Measurements from ENCODE around the gene STX2.

STX2 gene

DNA sequence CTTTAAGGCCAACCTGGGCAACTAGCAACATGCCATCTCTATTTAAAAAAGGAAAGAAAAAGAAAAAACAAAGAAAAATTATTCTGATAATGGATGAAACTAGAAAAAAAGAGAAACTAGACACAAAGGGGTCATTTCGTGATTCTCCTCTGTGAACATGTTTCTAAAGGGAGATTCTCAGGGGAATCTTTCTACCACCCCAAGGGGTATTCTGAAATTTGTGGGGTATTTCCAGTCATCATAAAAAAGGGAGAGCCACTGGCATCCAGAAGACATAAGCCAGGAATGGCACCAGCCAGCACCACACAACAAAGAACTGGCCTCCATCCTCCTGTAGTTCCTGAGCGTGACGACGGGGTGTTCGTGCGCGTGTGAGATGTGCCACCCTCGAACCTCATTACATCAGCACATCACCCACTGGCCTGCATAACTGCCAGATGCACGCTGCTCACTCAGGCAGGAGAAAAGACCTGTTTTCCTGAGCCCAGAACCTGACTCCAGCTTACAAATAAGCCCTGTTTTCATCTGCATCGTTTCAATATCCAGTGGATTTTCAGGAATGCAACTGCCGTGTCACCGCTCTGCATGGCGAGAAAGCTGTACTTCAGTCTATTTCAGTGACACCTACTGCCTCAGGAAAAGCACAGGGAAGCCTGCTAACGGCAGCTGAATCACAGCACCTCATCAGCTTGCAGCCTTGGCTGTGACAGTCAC lies 23.9 kb downstream of the STX2 start:
- H3K4me1 ChIP-seq (ENCODE audit: insufficient read depth, low read length), result peaks cover 34% of the 10 kb centered on the region
- H3K4me3 ChIP-seq (ENCODE audit: low read length), result no peak overlapping the region
- H3K9ac ChIP-seq (ENCODE audit: low read depth, low read length), result no peak overlapping the region
- peaks cover 11% of the 10 kb centered on the region for H3K36me3 ChIP-seq (ENCODE audit: insufficient read depth, low read length)
- H3K9me3 ChIP-seq (ENCODE audit: insufficient read depth, low read depth, low read length), result no peaks in the 10 kb centered on the region
- 95% methylated on average over 14 of the region's 14 CpGs for WGBS
- no peaks in the 10 kb centered on the region for H3K27me3 ChIP-seq (ENCODE audit: insufficient read depth, low read length)
- no peak overlapping the region for H3K27ac ChIP-seq (ENCODE audit: low read depth, low read length)

DNA sequence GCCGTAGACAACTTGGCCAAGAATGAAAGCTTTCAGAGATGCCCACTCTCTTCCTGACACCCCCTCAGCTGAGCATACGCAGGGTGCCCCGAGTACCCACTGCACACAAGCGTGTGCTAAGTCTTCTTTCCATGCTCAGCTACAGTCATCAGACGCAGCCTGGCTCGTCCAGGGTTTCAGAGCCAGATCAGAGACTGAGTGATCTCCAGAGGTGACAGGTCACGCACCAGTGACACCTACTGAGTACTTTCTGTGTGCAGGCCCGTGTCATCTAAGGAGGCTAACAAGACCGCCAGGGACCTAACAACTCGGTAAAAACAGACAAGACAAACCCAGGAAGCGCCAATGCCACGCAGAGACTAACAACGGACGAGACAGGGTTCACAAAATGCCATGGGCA lies 25.1 kb downstream of the STX2 start:
- no peaks in the 10 kb centered on the region for H3K9me3 ChIP-seq (ENCODE audit: insufficient read depth, low read depth, low read length)
- no peak overlapping the region for H3K9ac ChIP-seq (ENCODE audit: low read depth, low read length)
- WGBS, result 93% methylated on average over 14 of the region's 14 CpGs
- H3K4me3 ChIP-seq (ENCODE audit: low read length), result no peak overlapping the region
- no peaks in the 10 kb centered on the region for H3K27me3 ChIP-seq (ENCODE audit: insufficient read depth, low read length)
- peaks cover 29% of the 10 kb centered on the region for H3K4me1 ChIP-seq (ENCODE audit: insufficient read depth, low read length)
- peaks cover 17% of the 10 kb centered on the region for H3K36me3 ChIP-seq (ENCODE audit: insufficient read depth, low read length)
- no peak overlapping the region for H3K27ac ChIP-seq (ENCODE audit: low read depth, low read length)

DNA sequence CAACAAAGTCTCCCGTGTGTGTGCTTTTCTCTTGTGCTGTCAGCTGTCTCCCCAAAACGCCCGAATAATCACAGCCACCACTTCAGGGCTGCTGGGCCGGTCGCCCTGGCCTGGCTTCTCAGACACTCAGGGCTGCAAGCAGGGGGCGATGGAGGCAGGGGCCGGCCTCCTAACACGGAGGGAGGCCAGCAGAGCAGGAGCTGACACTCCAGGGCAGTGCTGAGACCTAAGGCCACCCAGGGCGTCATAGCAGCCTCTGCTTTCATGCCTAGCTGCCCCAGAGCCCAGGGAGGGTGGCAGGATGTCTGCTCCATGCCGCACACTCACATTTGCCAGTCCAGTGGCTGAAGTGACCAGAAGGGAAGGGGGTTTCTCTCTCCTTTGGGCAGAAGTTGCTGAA lies 25.6 kb downstream of the STX2 start:
- H3K4me3 ChIP-seq (ENCODE audit: low read length), result no peak overlapping the region

DNA sequence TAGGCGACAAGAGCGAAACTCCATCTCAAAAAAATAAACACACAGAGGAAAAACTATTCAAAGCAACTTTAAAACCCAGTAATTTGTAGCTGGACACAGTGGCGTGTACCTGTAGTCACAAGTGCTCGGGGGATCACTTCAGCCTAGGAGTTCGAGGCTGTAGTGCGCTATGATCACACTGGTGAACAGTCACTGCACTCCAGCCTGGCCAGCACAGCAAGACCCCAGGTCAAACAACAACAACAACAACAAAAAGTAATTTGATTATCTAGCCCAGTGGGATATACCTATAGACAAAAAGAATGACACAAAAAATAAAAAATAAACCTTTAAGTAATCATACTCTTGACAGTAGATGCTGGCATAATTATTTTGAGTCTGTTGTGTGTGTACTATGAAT lies 29.3 kb downstream of the STX2 start:
- Histone ChIP-seq H3K27ac (ENCODE audit: low read depth, low read length) (no peak overlapping the region), H3K4me1 (ENCODE audit: insufficient read depth, low read length) (peaks cover 11% of the 10 kb centered on the region), H3K27me3 (ENCODE audit: insufficient read depth, low read length) (no peaks in the 10 kb centered on the region), H3K9ac (ENCODE audit: low read depth, low read length) (no peak overlapping the region), H3K9me3 (ENCODE audit: insufficient read depth, low read depth, low read length) (no peaks in the 10 kb centered on the region), H3K4me3 (ENCODE audit: low read length) (no peak overlapping the region), H3K36me3 (ENCODE audit: insufficient read depth, low read length) (peaks cover 46% of the 10 kb centered on the region)
- WGBS, result 91% methylated on average over 6 of the region's 6 CpGs

More for the DNA sequence above, 25.6 kb downstream of the STX2 start:
- H3K9me3 ChIP-seq (ENCODE audit: insufficient read depth, low read depth, low read length), result no peaks in the 10 kb centered on the region
- whole genome bisulfite sequencing, result 75% methylated on average over 10 of the region's 10 CpGs
- peaks cover 29% of the 10 kb centered on the region for H3K4me1 ChIP-seq (ENCODE audit: insufficient read depth, low read length)
- H3K27me3 ChIP-seq (ENCODE audit: insufficient read depth, low read length), result no peaks in the 10 kb centered on the region
- no peak overlapping the region for H3K27ac ChIP-seq (ENCODE audit: low read depth, low read length)
- peaks cover 22% of the 10 kb centered on the region for H3K36me3 ChIP-seq (ENCODE audit: insufficient read depth, low read length)
- H3K9ac ChIP-seq (ENCODE audit: low read depth, low read length), result no peak overlapping the region

DNA sequence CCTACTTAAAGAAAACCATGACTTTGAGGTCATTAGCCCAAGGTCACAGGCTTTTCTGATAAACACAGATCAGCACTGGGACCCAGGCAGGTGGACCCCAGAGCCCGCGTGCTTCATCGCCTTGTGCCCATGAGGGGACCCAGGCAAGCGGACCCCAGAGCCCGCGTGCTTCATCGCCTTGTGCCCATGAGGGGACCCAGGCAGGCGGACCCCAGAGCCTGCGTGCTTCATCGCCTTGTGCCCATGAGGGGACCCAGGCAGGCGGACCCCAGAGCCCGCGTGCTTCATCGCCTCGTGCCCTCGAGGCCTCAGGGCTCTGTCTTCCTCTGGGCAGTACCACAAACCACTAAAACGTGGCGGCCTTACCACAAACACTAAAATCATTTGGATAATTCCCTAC lies 31.7 kb downstream of the STX2 start:
- no peak overlapping the region for H3K27ac ChIP-seq (ENCODE audit: low read depth, low read length)
- WGBS, result 94% methylated on average over 18 of the region's 18 CpGs
- H3K36me3 ChIP-seq (ENCODE audit: insufficient read depth, low read length), result peaks cover 64% of the 10 kb centered on the region

DNA sequence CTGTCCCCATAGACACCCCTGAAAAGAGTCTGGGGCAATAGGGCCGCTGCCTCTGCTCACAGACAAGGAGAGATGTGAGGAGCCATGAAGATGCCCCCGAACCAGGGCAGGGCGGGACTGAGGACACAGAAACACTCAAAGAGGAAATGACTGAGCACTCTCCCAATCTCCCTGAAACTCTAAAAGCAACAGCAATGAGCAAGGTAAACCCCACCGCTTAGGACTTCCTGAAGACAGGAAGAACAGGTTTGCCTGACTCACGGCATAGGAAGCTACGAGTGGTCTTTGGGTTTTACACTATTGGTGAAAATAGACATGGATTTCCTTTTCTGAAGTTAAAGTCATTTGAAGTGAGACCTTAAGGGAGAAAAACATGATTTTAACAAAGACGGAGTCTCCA lies 32.5 kb downstream of the STX2 start:
- H3K4me3 ChIP-seq (ENCODE audit: low read length), result no peak overlapping the region
- 95% methylated on average over 7 of the region's 7 CpGs for WGBS
- H3K9ac ChIP-seq (ENCODE audit: low read depth, low read length), result no peak overlapping the region
- no peaks in the 10 kb centered on the region for H3K27me3 ChIP-seq (ENCODE audit: insufficient read depth, low read length)
- no peak overlapping the region for H3K27ac ChIP-seq (ENCODE audit: low read depth, low read length)
- peaks cover 63% of the 10 kb centered on the region for H3K36me3 ChIP-seq (ENCODE audit: insufficient read depth, low read length)
- H3K9me3 ChIP-seq (ENCODE audit: insufficient read depth, low read depth, low read length), result no peaks in the 10 kb centered on the region
- no peaks in the 10 kb centered on the region for H3K4me1 ChIP-seq (ENCODE audit: insufficient read depth, low read length)

More for the DNA sequence above, 31.7 kb downstream of the STX2 start:
- Histone ChIP-seq H3K27me3 (ENCODE audit: insufficient read depth, low read length) (no peaks in the 10 kb centered on the region), H3K9me3 (ENCODE audit: insufficient read depth, low read depth, low read length) (no peaks in the 10 kb centered on the region), H3K9ac (ENCODE audit: low read depth, low read length) (no peak overlapping the region), H3K4me3 (ENCODE audit: low read length) (no peak overlapping the region), H3K4me1 (ENCODE audit: insufficient read depth, low read length) (peaks cover 6% of the 10 kb centered on the region)

DNA sequence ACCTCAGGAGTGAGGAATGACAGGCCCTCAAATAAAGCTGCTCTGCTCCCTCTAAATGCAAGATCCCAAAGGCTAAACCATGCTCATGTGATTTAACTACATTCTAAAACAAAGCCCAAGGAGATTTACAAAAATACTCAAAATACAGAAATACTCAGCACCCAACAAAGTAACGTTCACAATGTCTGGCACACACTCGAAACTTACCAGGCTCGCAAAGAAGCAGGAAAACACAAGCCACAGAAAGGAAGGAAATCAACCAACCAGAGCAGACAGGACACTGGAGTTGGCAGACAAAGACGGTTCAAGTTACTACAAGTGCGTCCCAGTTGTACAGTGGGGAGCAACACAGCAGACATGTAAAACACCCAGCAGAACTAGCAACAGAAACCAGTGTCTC lies 33.4 kb downstream of the STX2 start:
- Histone ChIP-seq H3K4me3 (ENCODE audit: low read length) (no peak overlapping the region), H3K9me3 (ENCODE audit: insufficient read depth, low read depth, low read length) (no peaks in the 10 kb centered on the region), H3K27me3 (ENCODE audit: insufficient read depth, low read length) (no peaks in the 10 kb centered on the region), H3K27ac (ENCODE audit: low read depth, low read length) (no peak overlapping the region), H3K4me1 (ENCODE audit: insufficient read depth, low read length) (no peaks in the 10 kb centered on the region), H3K36me3 (ENCODE audit: insufficient read depth, low read length) (peaks cover 69% of the 10 kb centered on the region), H3K9ac (ENCODE audit: low read depth, low read length) (no peak overlapping the region)
- WGBS, result 98% methylated on average over 5 of the region's 5 CpGs

DNA sequence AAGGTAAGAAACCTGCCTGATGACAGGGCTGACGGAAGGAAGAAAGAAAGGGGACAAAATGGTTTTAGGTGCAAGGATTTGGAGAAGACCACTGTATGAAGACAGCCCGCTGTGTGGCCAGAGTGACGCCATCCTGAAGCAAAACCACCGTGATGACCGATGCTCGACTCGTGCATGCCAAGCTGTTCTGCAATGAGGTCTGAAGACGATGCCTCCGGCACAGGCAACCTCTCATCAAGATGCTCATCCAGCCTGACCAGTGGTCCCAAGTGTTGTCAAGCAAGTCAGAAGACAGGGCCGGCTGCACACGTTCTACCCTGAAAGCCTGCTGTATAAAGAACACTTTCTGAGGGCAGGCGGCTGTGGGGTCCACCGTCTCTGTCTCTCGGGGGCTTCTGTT lies 34.8 kb downstream of the STX2 start:
- no peak overlapping the region for H3K9ac ChIP-seq (ENCODE audit: low read depth, low read length)
- H3K4me1 ChIP-seq (ENCODE audit: insufficient read depth, low read length), result no peaks in the 10 kb centered on the region
- H3K36me3 ChIP-seq (ENCODE audit: insufficient read depth, low read length), result peaks cover 72% of the 10 kb centered on the region
- H3K4me3 ChIP-seq (ENCODE audit: low read length), result no peak overlapping the region
- H3K9me3 ChIP-seq (ENCODE audit: insufficient read depth, low read depth, low read length), result no peaks in the 10 kb centered on the region
- H3K27ac ChIP-seq (ENCODE audit: low read depth, low read length), result no peak overlapping the region
- WGBS, result 95% methylated on average over 14 of the region's 14 CpGs
- no peaks in the 10 kb centered on the region for H3K27me3 ChIP-seq (ENCODE audit: insufficient read depth, low read length)

DNA sequence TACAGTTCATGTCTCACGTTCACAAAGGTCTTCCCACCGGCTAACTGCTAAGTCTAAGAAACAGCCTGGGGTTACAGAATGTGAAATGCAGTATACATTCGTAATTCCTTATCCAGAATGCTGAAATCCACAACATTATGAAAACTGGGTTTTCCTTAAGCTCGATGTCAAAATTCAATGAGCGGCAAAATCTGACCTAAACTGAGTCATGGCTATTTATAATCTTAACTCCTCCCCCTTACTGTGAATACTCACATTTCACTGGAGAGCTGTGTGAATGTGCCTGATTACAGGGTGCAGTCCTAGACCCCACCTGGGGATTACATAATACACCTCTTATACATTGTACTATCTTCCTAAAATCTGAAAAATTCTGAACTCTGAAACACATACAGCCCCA lies 35.3 kb downstream of the STX2 start:
- Histone ChIP-seq H3K27ac (ENCODE audit: low read depth, low read length) (no peak overlapping the region), H3K4me1 (ENCODE audit: insufficient read depth, low read length) (no peaks in the 10 kb centered on the region), H3K36me3 (ENCODE audit: insufficient read depth, low read length) (peaks cover 74% of the 10 kb centered on the region), H3K9ac (ENCODE audit: low read depth, low read length) (no peak overlapping the region), H3K4me3 (ENCODE audit: low read length) (no peak overlapping the region), H3K27me3 (ENCODE audit: insufficient read depth, low read length) (no peaks in the 10 kb centered on the region), H3K9me3 (ENCODE audit: insufficient read depth, low read depth, low read length) (no peaks in the 10 kb centered on the region)
- 95% methylated on average over 5 of the region's 5 CpGs for WGBS

DNA sequence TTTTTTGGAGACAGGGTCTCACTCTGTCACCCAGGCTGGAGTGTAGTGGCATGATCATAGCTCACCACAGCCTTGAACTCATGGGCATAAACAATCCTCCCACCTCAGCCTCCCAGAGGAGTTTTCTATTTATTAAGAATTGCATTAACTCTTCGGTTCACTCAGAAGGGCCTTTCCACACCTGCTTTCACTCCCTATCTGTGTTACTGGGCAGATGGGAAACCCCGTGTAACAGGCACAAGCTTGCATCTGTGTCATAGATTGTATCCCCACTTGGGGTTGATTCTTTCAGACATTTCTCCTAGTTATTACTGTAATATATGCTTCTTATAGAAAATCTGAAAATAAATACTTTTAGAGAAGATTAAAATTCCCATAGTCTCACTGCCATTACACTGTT lies 38.7 kb downstream of the STX2 start:
- Histone ChIP-seq H3K4me1 (ENCODE audit: insufficient read depth, low read length) (no peaks in the 10 kb centered on the region), H3K27ac (ENCODE audit: low read depth, low read length) (no peak overlapping the region), H3K9me3 (ENCODE audit: insufficient read depth, low read depth, low read length) (no peaks in the 10 kb centered on the region), H3K27me3 (ENCODE audit: insufficient read depth, low read length) (no peaks in the 10 kb centered on the region), H3K4me3 (ENCODE audit: low read length) (no peak overlapping the region), H3K9ac (ENCODE audit: low read depth, low read length) (no peak overlapping the region), H3K36me3 (ENCODE audit: insufficient read depth, low read length) (peaks cover 76% of the 10 kb centered on the region)
- 96% methylated on average over 2 of the region's 2 CpGs for WGBS

DNA sequence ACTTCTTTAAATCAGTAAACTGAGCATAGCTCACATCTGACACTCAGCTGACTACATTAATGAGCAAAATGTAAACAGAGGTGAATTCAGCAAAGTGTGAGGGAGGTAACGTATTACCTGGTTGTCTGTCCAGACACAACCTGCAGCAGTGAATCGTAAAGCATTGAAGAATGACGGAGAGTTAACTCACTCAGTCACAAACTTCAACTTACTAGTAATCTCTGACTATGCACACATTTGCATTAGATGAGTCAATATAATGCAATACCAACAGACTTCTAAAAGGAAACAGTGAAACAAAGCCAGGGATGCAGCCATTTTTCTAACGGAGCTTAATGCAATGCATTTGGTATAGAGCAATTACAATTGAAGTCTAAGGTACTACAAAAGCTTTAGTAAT lies 40.0 kb downstream of the STX2 start:
- H3K36me3 ChIP-seq (ENCODE audit: insufficient read depth, low read length), result peaks cover 81% of the 10 kb centered on the region
- 89% methylated on average over 4 of the region's 4 CpGs for WGBS

More for the DNA sequence above, 40.0 kb downstream of the STX2 start:
- Histone ChIP-seq H3K27ac (ENCODE audit: low read depth, low read length) (no peak overlapping the region), H3K9me3 (ENCODE audit: insufficient read depth, low read depth, low read length) (no peaks in the 10 kb centered on the region), H3K27me3 (ENCODE audit: insufficient read depth, low read length) (no peaks in the 10 kb centered on the region), H3K4me1 (ENCODE audit: insufficient read depth, low read length) (no peaks in the 10 kb centered on the region), H3K4me3 (ENCODE audit: low read length) (no peak overlapping the region), H3K9ac (ENCODE audit: low read depth, low read length) (no peak overlapping the region)

All from HUES64 (cell line).